ENCODE data around the gene THBS2.
"Not testable (repeated sequence)": the region's sequence is repeated elsewhere in the genome, so short reads cannot be mapped to it uniquely, and the experiment has no call there.

The THBS2 gene

DNA sequence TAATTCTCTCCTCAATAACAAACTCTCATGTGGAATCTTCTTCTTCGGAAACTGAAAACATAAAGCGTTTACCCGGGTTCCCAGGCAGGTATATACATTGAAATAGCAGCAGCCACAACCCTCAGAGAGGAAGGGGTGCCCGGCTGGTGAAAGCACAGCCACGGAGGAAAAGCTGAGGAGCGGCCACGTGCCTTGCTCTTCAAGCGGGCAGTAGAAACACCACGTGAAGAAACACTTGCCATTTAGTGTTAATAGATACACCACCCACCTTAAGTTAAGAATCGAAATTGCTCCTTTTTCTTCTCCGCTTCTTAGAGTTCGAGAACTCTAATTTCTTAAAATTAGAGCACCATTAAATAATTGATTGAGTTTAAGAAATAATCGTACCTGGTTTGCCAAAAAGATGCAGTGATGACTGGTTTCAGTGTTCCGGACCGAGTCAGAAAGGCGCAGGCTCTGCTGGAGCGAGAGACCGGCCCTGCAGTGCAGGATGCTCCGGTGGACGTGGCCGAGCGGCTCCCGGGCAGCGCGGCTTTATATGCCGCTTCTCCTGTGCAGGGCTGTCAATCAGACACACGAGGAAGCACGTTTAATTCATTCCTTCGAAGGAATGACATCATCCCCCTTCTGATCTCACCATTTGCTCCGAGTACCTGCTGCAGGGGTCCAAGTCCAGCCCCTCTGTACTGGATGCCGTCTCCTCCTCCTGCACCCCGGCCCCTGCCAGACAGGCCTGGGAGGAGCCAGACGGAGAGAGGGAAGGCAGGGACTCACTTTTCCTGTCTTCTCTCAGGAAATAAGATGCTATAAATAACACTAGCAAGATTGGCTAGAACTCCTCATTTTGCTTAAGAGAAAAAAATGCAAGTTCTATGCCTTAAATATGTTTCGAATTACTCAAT, at the start of gene THBS2:
THBS2 (minus strand) TSS at position 510 of the 902 bp plus-strand sequence. CDS start 3,062 bp downstream, outside the sequence.
- ChIA-PET CTCF (no interaction called here), POLR2A (no interaction called here)
- DNase-seq (ENCODE audit: extremely low spot score) = no peak
- TF ChIP-seq, protein P1, sequence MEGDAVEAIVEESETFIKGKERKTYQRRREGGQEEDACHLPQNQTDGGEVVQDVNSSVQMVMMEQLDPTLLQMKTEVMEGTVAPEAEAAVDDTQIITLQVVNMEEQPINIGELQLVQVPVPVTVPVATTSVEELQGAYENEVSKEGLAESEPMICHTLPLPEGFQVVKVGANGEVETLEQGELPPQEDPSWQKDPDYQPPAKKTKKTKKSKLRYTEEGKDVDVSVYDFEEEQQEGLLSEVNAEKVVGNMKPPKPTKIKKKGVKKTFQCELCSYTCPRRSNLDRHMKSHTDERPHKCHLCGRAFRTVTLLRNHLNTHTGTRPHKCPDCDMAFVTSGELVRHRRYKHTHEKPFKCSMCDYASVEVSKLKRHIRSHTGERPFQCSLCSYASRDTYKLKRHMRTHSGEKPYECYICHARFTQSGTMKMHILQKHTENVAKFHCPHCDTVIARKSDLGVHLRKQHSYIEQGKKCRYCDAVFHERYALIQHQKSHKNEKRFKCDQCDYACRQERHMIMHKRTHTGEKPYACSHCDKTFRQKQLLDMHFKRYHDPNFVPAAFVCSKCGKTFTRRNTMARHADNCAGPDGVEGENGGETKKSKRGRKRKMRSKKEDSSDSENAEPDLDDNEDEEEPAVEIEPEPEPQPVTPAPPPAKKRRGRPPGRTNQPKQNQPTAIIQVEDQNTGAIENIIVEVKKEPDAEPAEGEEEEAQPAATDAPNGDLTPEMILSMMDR (IDR thresholded peaks at IDR 0.05; ENCODE audit: control extremely low read depth, extremely low read depth, low read depth, missing control alignments) = no peak

DNA sequence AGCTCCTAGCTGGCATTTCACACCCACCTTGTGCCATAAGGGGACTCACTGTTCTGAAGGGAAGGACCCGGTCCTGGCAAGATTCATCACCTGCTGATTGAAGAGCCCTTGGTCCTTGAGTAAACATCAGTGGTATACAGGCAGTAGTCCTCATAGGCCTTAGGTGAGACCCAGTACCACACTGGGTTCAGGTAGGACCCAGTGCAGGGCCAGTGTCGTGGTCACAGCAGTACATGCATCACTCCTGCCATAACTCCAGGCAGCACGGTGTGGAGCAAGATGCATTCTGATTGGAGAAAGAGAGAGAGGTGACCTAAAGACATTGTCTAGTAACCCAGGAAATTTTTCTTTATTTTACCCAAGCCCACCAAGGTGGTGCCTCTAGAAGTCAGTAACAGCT, 49.1 kb upstream of the THBS2 start:
- POLR2A ChIA-PET = no interaction called here
- TF ChIP-seq, protein P1 (IDR thresholded peaks at IDR 0.05; ENCODE audit: control extremely low read depth, extremely low read depth, low read depth, missing control alignments) = no peak
- CTCF ChIA-PET = no interaction called here

DNA sequence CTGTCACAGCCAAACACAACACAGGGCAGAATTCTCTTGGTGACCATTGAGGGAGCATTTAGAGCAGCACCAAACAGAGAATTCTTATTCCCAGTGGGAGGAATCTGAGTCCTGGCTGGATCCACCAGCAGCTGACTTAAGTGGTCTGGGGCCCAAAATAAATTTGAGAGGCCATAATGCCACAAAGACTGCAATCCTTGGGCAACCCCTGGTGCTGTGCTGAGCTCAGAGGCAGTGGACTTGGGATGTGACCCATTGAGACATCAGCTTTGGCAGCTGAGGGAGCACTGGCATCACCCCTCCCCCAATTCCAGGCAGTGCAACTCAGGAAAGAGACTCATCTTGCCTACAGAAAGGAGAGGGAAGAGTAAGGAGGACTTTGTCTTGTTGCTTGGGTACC, 48.6 kb upstream of the THBS2 start:
- no peak for DNase-seq (ENCODE audit: extremely low spot score)
- TF ChIP-seq, protein P1 (IDR thresholded peaks at IDR 0.05; ENCODE audit: control extremely low read depth, extremely low read depth, low read depth, missing control alignments) = no peak
- ChIA-PET POLR2A (no interaction called here), CTCF (no interaction called here)

More for the DNA sequence above, 49.1 kb upstream of the THBS2 start:
- DNase-seq (ENCODE audit: extremely low spot score) = no peak

DNA sequence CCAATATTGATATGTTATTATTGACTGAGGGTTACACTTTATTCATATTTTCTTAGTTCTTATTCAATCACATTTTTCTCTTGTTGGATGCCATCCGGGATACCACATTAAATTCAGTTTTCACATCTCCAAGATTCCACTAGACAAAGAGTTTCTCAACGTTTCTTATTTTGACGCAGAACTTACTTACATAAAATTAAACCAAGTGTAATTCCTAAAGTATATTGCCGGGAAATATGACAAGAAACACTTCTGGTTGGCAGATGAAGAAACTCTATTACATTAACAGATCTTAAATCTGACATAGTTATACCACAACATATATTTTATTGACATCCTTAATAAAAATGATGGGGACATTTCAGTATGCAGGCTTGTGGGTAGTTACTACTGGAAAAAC, 47.3 kb upstream of the THBS2 start:
- TF ChIP-seq, protein P1 (IDR thresholded peaks at IDR 0.05; ENCODE audit: control extremely low read depth, extremely low read depth, low read depth, missing control alignments) = no peak
- ChIA-PET POLR2A (no interaction called here), CTCF (no interaction called here)
- DNase-seq (ENCODE audit: extremely low spot score) = no peak

DNA sequence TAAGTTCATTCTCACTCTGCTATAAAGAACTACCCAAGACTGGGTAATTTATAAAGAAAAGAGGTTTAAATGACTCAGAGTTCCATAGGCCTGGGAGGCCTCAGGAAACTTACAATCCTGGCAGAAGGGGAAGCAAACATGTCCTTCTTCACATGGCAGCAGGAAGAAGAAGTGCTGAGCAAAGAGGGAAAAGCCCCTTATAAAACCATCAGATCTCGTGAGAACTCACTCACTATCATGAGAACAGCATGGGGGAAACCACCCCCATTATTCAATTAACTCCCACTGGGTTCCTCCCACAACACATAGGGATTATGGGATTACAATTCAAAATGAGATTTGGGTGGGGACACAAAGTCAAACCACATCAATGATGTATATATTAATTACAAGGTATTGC, 45.0 kb upstream of the THBS2 start:
- DNase-seq (ENCODE audit: extremely low spot score); CTCF ChIA-PET; POLR2A ChIA-PET: not testable (repeated sequence)

DNA sequence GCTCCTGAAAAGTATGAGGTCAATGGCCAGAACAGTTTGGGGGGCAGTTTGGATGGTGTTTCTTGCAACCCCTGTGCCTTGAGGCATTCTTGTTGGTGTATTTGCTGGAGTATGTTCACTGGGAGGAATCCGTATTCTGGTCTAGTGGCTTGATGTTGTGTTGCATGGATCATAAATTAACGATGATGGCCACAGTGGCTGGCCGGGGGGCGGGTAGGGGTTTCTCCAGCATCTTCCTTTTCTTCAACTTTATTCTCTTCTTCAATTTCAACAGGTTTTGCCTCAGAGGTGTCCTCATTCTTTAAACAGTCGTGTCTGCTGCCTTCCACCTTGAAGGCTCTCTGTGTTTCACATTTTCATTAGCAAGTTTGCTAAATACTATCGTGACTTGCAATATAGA, 43.0 kb upstream of the THBS2 start:
- CTCF ChIA-PET = no interaction called here
- no peak for DNase-seq (ENCODE audit: extremely low spot score)
- TF ChIP-seq, protein P1 (IDR thresholded peaks at IDR 0.05; ENCODE audit: control extremely low read depth, extremely low read depth, low read depth, missing control alignments) = no peak
- POLR2A ChIA-PET = no interaction called here

DNA sequence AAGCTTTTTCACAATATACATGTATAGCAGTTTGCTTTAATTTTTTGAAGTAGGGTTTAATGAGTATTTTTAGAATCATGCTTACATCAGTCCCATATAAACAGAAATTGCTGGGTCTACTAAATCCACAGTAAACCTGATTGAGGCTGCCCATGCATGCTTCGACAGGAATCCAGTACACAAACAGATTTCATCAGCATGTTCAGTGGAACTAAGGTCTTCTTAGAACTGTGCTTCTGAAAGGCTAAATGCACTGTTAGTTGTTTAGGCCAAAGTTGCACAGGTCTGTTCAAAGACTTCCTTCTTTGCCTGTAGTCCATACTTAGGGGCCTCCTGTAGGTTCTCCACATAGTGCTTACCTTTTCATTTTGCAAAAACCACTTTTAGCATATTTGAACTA, 42.5 kb upstream of the THBS2 start:
- no peak for DNase-seq (ENCODE audit: extremely low spot score)
- ChIA-PET CTCF (no interaction called here), POLR2A (no interaction called here)
- TF ChIP-seq, protein P1 (IDR thresholded peaks at IDR 0.05; ENCODE audit: control extremely low read depth, extremely low read depth, low read depth, missing control alignments) = no peak
